ENCODE measurements around the gene ADGRD1. TPM values are rescaled to one million over a fixed set of nuclear protein-coding genes. Genes with fewer than 3 reads are reported as not detected.

The ADGRD1 gene
- total RNA-seq, 1 donor from 2014 or later = 0.08 TPM

GRCh38 chr12:131008131-131008912 is 54.6 kb downstream of the ADGRD1 start:
- no peaks in the 10 kb centered on the region for H3K36me3 ChIP-seq (ENCODE audit: control insufficient read depth, insufficient read depth, low read length)
- TF ChIP-seq CTCF (IDR thresholded peaks at IDR 0.05; ENCODE audit: insufficient read depth, low read length, poor library complexity, severe bottlenecking) = no peak
- H3K4me3 ChIP-seq (ENCODE audit: low read depth, low read length) = no peak overlapping the region
- H3K27me3 ChIP-seq (ENCODE audit: control insufficient read depth, insufficient read depth, low read length) = peaks cover 8% of the 10 kb centered on the region
- DNase-seq (ENCODE audit: low read depth) = no peak

- peaks cover 3% of the 10 kb centered on the region for H3K27me3 ChIP-seq (ENCODE audit: control insufficient read depth, insufficient read depth, low read length)
- TF ChIP-seq CTCF (IDR thresholded peaks at IDR 0.05; ENCODE audit: insufficient read depth, low read length, poor library complexity, severe bottlenecking) = no peak
- H3K4me3 ChIP-seq (ENCODE audit: low read depth, low read length) = no peak overlapping the region
- H3K36me3 ChIP-seq (ENCODE audit: control insufficient read depth, insufficient read depth, low read length) = no peaks in the 10 kb centered on the region
- DNase-seq (ENCODE audit: low read depth) = no peak
These were observed 55.2 kb downstream of the ADGRD1 start for GRCh38 chr12:131008913-131009270.

GRCh38 chr12:131009595-131010395 is 56.1 kb downstream of the ADGRD1 start:
- Histone ChIP-seq H3K4me3 (ENCODE audit: low read depth, low read length) (no peak overlapping the region), H3K27me3 (ENCODE audit: control insufficient read depth, insufficient read depth, low read length) (no peaks in the 10 kb centered on the region), H3K36me3 (ENCODE audit: control insufficient read depth, insufficient read depth, low read length) (no peaks in the 10 kb centered on the region)
- TF ChIP-seq CTCF (IDR thresholded peaks at IDR 0.05; ENCODE audit: insufficient read depth, low read length, poor library complexity, severe bottlenecking) = no peak
- no peak for DNase-seq (ENCODE audit: low read depth)

GRCh38 chr12:131010396-131011131 is 56.9 kb downstream of the ADGRD1 start:
- Histone ChIP-seq H3K27me3 (ENCODE audit: control insufficient read depth, insufficient read depth, low read length) (no peaks in the 10 kb centered on the region), H3K4me3 (ENCODE audit: low read depth, low read length) (no peak overlapping the region), H3K36me3 (ENCODE audit: control insufficient read depth, insufficient read depth, low read length) (no peaks in the 10 kb centered on the region)
- no peak for TF ChIP-seq CTCF (IDR thresholded peaks at IDR 0.05; ENCODE audit: insufficient read depth, low read length, poor library complexity, severe bottlenecking)
- DNase-seq (ENCODE audit: low read depth) = no peak

- Histone ChIP-seq H3K4me3 (ENCODE audit: low read depth, low read length) (no peak overlapping the region), H3K27me3 (ENCODE audit: control insufficient read depth, insufficient read depth, low read length) (no peaks in the 10 kb centered on the region), H3K36me3 (ENCODE audit: control insufficient read depth, insufficient read depth, low read length) (no peaks in the 10 kb centered on the region)
- TF ChIP-seq CTCF (IDR thresholded peaks at IDR 0.05; ENCODE audit: insufficient read depth, low read length, poor library complexity, severe bottlenecking) = no peak
- no peak for DNase-seq (ENCODE audit: low read depth)
These were observed 57.7 kb downstream of the ADGRD1 start for GRCh38 chr12:131011165-131012079.

Data from kidney epithelial cell (primary cell).